Coronary artery (tissue), 2 donors: ENCODE results near the gene CACNA1C.
A peak's percentile ranks its signal among the peaks of the same experiment; 100 is the strongest.

Experiments
- DNase-seq: peaks from one replicate; pipeline ENCODE4 v3.0.0-alpha.2; 2017; ENCODE audit warnings: low spot score
- H3K27ac ChIP-seq, 2 donors: fragments of 200-600 bp; sonication (generic); one replicate each; pipeline ENCODE4 v1.5.1; 2016 to 2019
- H3K4me3 ChIP-seq: fragments of 200-600 bp; sonication (generic); 2 replicates; pipeline ENCODE4 v1.5.1; 2016; ENCODE audit warnings: mild to moderate bottlenecking, moderate library complexity
- CTCF ChIP-seq: fragments of 200-600 bp; sonication (generic); IDR thresholded peaks from one replicate; pipeline ENCODE4 v1.5.1; 2019; ENCODE audit warnings: antibody characterized with exemption

CACNA1C gene

GRCh38 chr12:2638273-2639019 lies 585.7 kb downstream of the CACNA1C start:
- Histone ChIP-seq H3K4me3 (no peak overlapping the region), H3K27ac (peak overlapping the region in 1 of 2 donors; percentile 82)
- no peak for TF ChIP-seq CTCF
- no peak for DNase-seq

- Histone ChIP-seq H3K27ac (peak overlapping the region in 1 of 2 donors; percentile 82), H3K4me3 (no peak overlapping the region)
- no peak for TF ChIP-seq CTCF
- no peak for DNase-seq
Measured at GRCh38 chr12:2639020-2639298, 586.2 kb downstream of the CACNA1C start.

- TF ChIP-seq CTCF: no peak
- no peak for DNase-seq
- Histone ChIP-seq H3K4me3 (no peak overlapping the region), H3K27ac (peak overlapping the region; percentile 55 to 89)
Measured at GRCh38 chr12:2640281-2640680, 587.5 kb downstream of the CACNA1C start.

- Histone ChIP-seq H3K27ac (peak overlapping the region; percentile 55 to 89), H3K4me3 (no peak overlapping the region)
- TF ChIP-seq CTCF: no peak
- peak; percentile 89 for DNase-seq
Measured at GRCh38 chr12:2640709-2641108, 587.9 kb downstream of the CACNA1C start.

GRCh38 chr12:2641207-2641606 lies 588.4 kb downstream of the CACNA1C start:
- Histone ChIP-seq H3K27ac (peak overlapping the region; percentile 55 to 89), H3K4me3 (no peak overlapping the region)
- TF ChIP-seq CTCF: no peak
- peak; percentile 68 for DNase-seq

GRCh38 chr12:2641761-2642160 lies 589.0 kb downstream of the CACNA1C start:
- Histone ChIP-seq H3K27ac (peak overlapping the region in 1 of 2 donors; percentile 89), H3K4me3 (no peak overlapping the region)
- TF ChIP-seq CTCF: no peak
- DNase-seq: peak; percentile 49

GRCh38 chr12:2642176-2642892 lies 589.5 kb downstream of the CACNA1C start:
- no peak for DNase-seq
- H3K27ac ChIP-seq: no peak overlapping the region
- TF ChIP-seq CTCF: no peak
- H3K4me3 ChIP-seq: no peak overlapping the region
